Activated CD4-positive, alpha-beta T cell treated with anti-CD3 and anti-CD28 coated beads for 1 hour (primary cell): ENCODE data around the gene SDC3.
"Not testable (repeated sequence)": the region's sequence is repeated elsewhere in the genome, so short reads cannot be mapped to it uniquely, and the experiment has no call there.

Source experiments
- DNase-seq: peaks from one replicate; pipeline ENCODE4 v3.0.0-alpha.2; 2020

SDC3 gene

GRCh38 chr1:30872033-30872947, 36.3 kb downstream of the SDC3 start:
- DNase-seq: no peak

DNA sequence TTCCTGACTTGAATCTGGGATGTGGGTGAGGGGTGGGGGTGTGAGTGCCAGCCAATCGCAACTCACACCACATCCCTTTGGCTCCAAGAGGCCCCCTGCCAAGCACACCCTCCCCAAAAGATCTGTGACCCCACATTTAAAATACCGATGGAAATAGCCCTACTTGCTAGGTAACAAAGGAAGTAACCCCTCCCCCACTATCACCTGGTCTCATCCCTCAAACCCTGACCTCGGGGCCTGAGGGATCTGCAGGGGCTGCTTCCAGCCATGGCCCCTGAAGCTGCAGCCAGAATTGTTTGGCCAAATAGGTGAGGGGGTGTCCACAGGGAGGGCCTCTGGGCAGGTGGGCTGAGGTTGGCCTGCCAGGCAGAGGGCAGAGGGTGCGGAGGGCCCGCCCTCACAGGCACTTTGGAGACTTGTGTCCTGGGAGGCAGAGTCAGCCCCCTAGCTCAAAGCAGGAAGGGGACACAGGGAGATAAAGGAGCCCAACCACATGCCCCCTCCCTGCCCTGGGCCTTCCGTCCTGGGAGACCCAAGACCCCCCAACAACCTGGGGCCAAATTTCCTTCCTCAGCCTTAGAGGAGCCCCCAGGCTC, 37.2 kb downstream of the SDC3 start:
- DNase-seq: no peak

DNA sequence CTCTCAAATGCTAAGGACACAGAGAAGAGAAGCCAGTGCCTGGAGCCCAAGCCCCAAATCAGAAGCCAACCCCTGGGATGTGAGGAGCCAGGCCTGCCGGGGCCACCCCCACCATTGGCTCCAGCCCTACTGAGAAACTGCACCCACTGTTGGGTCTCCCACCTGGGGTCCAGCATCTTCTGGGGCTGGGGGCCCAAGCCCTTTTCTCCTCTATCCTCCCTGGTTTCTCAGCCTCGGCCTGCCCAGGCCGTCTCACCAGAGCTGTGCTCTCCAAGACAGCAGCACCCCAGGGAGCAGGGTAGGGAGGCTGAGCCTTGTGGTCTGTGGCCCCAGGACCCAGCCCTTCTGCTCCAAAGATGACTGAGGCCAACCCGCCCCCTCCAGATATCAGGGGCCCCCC, 37.9 kb downstream of the SDC3 start:
- no peak for DNase-seq

GRCh38 chr1:30870035-30870434, 38.5 kb downstream of the SDC3 start:
- no peak for DNase-seq

DNA sequence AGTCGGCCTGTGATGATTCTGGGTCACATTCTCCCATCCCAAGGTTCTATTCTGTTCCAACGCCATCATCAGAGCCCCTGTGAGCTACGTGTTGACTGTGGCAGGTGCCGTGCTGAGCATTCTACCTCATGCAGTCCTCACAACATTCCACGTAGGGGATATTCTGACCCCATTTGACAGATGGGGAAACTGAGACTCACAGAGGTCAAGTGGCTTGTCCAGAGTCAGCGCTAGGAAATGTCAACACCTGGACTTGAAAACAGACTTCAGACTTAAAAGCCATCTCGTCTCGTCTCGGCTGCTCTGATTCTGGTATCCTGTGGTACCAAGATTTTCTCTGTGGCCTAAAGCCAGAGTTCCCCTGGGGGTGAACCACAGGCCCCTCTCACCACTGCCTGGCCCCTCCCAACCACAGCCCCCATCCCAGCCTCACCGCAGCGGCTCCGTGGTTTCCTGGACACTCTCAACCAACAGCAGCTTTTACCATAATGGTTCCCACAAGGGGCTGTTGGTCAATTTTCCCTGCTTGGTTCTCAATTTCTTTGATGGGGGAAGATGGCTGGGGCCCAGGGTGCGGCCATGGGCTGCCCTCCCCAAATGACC, 39.6 kb downstream of the SDC3 start:
- no peak for DNase-seq

- not testable (repeated sequence) for DNase-seq
Measured at GRCh38 chr1:30868057-30868456, 40.5 kb downstream of the SDC3 start.

- no peak for DNase-seq
Measured at GRCh38 chr1:30867537-30867936, 41.0 kb downstream of the SDC3 start.

- DNase-seq: no peak
Measured at GRCh38 chr1:30866594-30866993, 42.0 kb downstream of the SDC3 start.

DNA sequence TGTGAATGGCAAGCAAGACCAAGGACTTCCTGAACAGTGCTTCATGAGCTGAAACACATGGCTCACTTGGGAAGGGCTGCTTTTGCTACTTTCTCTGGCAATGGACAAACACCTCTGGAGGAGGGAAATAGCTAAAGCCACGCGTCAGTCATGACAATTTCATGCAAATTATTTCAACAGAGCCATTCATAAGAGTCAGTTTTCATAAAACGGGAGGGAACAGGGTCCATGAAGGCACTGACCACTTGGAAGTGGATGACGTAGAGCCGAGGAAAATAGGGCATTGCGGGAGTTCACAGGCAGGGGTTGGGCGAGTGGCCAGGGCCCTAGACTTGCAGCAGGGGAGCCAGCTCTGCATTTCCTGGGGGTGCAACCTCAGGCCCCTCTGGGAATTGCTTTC, 43.9 kb downstream of the SDC3 start:
- DNase-seq: no peak

- no peak for DNase-seq
Measured at GRCh38 chr1:30863858-30864604, 44.5 kb downstream of the SDC3 start.

DNA sequence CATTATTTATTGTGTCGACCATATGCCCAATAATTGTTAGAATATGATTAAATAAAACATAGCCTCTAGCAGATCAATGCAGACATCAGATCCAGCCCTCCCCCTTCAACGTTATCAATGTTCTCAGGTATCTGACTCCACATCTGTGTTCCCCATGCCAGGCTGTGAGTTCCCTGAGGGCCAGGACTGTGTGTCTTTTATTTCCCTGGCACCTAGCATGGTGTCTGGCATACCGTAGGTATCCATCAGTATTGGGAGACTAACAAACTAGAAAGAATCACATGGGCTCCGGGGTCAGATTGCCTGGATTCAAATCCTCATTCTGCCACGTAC, 48.3 kb downstream of the SDC3 start:
- DNase-seq: no peak

GRCh38 chr1:30857964-30858363, 50.6 kb downstream of the SDC3 start:
- DNase-seq: no peak

GRCh38 chr1:30857062-30857461, 51.5 kb downstream of the SDC3 start:
- DNase-seq: no peak

DNA sequence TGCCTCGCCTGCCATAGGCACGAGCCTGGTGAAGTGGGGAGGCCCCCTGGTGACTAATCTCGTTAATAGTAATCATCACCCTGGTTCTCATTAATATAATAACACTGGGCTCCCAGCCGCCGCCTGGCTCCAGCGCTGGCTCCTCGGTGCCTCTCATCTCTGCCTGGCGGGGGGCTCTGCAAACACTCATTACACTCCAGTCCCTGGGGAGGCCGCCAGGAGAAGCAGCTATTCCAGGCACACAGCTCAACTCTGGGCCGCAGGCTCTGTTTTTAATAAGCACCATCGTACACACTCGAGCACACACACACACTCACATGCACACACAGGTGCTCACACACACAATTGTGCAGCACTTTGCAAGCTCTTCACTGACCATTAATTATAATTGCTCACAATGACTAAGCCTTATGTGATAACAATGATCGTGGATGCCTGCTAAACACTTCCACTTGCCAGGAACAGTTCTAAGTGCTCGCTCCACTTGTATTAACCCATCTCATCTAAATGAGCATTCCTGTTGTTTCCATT, 52.2 kb downstream of the SDC3 start:
- DNase-seq: no peak

DNA sequence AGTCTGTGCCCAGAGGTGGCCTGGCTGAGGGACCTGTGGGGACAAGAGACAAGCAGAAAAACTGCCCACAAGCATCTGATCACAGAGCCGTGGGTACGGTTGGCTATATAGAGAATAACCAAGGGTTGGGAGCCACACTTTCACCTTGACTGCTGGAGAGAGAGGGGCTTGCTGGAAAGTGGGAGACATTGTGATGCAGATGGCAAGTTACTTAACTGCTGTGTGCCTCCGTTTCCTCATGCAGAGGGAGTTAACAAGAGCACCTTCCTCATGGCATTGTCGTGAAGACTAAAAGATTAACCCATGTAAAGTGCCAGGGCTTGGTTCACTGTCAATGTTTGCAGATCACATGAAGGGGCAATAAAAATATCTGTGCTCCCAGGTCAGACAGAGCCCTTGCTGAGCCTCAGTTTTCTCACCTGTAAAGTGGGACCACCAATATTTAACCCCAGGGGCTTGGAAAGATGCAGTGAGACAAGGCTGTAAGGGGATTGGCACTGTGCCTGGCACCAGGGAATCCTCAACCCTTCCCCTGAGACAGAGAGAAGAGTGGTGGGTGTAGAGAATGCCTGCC, 52.8 kb downstream of the SDC3 start:
- no peak for DNase-seq

DNA sequence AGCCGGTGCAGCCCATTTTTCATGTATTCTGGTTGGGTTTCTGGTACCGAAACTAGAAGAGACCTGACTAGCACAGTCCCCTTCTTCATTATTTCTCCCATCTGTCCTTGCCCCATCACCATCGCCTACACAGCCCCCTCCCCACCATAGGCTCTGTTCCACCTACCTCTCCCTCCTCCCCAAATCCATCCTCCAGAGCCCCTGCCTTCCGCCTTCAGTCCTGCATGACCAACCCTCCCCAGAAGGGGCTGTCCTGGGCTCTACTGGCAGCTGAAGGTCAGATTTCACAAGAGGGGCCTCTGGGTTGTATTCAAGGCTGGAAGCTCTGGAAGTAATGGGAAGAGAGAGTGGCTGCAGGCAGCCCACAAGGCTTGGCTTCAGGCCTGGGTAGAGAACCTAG, 55.2 kb downstream of the SDC3 start:
- no peak for DNase-seq

DNA sequence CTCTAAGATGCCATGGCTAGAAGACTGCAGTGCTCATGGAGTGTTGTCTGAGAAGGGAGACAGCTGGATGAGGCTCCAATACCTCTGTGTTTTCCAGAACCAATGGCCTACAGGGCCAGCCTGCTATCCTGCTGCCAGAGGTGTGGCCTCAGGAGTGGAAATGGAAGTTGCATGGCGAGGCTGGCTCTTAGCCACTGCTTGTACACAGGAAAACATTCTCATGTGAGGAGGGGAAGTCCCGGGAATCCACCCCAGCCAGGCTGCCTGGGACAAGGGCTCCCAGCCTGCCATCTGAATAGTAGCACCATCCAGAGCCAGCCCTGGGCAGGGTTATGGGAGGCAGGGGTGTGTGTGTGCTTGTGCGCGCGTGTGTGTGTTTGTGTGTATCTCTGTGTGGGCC, 56.5 kb downstream of the SDC3 start:
- DNase-seq: no peak

GRCh38 chr1:30851286-30851685, 57.3 kb downstream of the SDC3 start:
- no peak for DNase-seq

DNA sequence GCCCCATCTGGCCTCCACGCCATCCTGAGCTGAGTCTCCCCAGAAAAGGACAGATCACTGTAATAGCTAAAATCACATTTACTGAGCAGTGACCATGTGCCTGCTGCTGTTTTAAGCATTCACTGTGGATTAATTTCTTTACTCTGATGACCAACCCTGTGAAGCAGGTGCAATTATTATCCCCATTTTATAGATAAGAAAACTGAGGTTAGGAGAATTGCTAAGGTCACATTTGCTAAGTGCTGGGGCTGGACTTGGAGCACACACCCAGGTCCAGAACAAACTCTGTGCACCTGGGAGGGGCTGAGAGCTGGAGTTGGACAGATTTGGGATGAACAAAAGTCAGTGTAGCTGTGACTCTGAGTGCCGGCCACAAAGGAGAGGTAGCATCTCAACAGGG, 58.0 kb downstream of the SDC3 start:
- DNase-seq: no peak

DNA sequence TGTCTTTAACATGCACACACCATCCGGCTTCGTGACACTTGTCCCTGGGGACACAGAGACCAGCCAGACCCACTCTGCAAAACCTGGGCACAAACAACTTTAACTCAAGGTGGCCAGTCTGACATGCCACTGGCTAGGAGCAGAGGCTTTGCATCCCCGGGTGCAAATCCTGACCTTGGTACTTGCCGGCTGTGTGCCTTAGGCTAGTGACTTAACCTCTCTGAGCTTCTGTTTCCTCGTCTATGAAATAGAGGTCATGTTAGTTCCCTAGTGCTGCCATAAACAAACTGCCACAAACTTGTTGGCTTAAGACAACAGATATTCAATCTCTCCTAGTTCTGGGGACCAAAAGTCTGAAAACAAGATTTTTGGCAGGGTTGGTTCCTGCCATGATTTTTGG, 60.4 kb downstream of the SDC3 start:
- DNase-seq: no peak

DNA sequence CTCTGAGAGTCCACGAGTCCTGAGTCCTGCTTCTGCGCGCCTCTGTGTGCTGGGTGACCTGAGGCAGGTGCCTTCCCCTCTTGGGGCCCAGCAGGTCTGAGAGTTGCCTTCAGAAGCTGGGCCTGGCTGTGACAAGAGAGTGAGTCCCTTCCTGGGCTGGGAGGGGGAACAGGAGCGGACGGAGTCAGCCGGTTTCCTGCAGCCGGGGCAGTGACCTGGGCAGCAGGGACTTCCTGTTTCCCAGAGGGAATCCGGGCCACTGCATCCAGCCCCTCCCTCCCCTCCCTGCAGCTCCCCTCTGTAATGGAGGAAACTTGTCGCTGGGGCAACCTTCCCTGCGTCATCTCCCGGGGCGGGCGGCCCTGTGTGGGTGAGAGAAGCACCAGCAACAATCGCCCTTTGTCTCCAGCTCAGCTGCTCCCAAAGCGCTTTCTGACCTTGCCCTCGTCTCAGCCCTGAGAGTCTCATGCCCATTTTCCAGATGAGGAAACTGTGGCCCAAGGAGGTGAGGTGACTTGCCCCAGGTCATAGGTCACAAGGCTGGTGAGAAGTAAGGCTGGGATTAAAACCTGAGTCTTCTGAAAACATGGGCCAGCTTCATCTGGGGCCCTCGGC, 61.1 kb downstream of the SDC3 start:
- no peak for DNase-seq

DNA sequence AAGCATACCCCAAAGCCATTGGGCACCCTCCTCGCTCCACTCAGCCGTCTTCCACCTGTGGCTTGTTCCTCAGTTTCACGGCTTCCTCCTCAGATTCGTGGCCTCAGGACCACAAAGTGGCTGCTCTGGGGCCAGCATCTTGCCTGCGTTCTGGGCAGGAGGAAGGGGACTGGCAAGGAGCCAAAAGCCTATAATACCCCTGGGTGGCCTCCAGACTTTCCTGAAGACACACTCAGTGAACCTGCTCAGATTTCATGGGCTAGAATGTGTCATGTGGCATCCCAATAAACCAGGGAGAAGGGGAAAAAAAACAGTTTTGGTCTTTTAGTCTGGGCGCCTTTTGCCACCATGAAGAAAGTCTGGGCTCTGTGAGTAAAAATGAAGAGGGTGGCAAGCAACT, 62.0 kb downstream of the SDC3 start:
- no peak for DNase-seq

- no peak for DNase-seq
Measured at GRCh38 chr1:30845904-30846290, 62.7 kb downstream of the SDC3 start.
